Stimulated activated CD4-positive, alpha-beta T cell treated with anti-CD3 and anti-CD28 coated beads, Interleukin-15, amount 100 ng/mL, for 48 hours (primary cell): ENCODE results near the gene HMG20A.

ENCODE experiments used
- DNase-seq, 2 donors: peaks; one replicate each; pipeline ENCODE4 v3.0.0-alpha.2; 2020; ENCODE audit warnings: low read depth in 2 of 2

HMG20A gene

GRCh38 chr15:77476995-77477394, 56.3 kb downstream of the HMG20A start:
- no peak for DNase-seq

- DNase-seq: no peak
Observed at GRCh38 chr15:77478051-77478450, 57.4 kb downstream of the HMG20A start.

- no peak for DNase-seq
Observed at GRCh38 chr15:77479015-77479414, 58.3 kb downstream of the HMG20A start.

GRCh38 chr15:77480859-77481633, 60.4 kb downstream of the HMG20A start:
- DNase-seq: no peak

GRCh38 chr15:77481670-77482069, 61.0 kb downstream of the HMG20A start:
- DNase-seq: no peak

- DNase-seq: no peak
Observed at GRCh38 chr15:77482570-77482969, 61.9 kb downstream of the HMG20A start.

GRCh38 chr15:77483425-77484140, 62.9 kb downstream of the HMG20A start:
- no peak for DNase-seq

GRCh38 chr15:77484994-77485393, 64.3 kb downstream of the HMG20A start:
- DNase-seq: no peak

- no peak for DNase-seq
Observed at GRCh38 chr15:77486542-77487468, 66.1 kb downstream of the HMG20A start.

GRCh38 chr15:77487469-77487842, 66.8 kb downstream of the HMG20A start:
- no peak for DNase-seq

GRCh38 chr15:77487888-77488287, 67.2 kb downstream of the HMG20A start:
- no peak for DNase-seq

- DNase-seq: no peak
Observed at GRCh38 chr15:77489647-77490046, 69.0 kb downstream of the HMG20A start.

GRCh38 chr15:77493324-77493907, 72.7 kb downstream of the HMG20A start:
- no peak for DNase-seq

GRCh38 chr15:77494073-77494867, 73.6 kb downstream of the HMG20A start:
- DNase-seq: no peak

GRCh38 chr15:77494964-77495363, 74.3 kb downstream of the HMG20A start:
- DNase-seq: no peak

- no peak for DNase-seq
Observed at GRCh38 chr15:77495838-77496596, 75.3 kb downstream of the HMG20A start.

- peak; percentile 41 to 63 for DNase-seq
Observed at GRCh38 chr15:77496715-77497109, 76.0 kb downstream of the HMG20A start.

GRCh38 chr15:77497110-77497737, 76.5 kb downstream of the HMG20A start:
- no peak for DNase-seq

GRCh38 chr15:77497942-77498361, 77.3 kb downstream of the HMG20A start:
- DNase-seq: no peak
